CD4-positive, CD25-positive, alpha-beta regulatory T cell (primary cell): ENCODE results near the gene KCNMA1. TPM values are rescaled to one million over a fixed set of nuclear protein-coding genes. Genes with fewer than 3 reads are reported as not detected.

Experiments used
- ATAC-seq, 2 donors: fragments of 150-1000 bp; cut with Tn5 transposase; one replicate each; pipeline ENCODE4 v1.10.0; 2021; ENCODE audit warnings: low read depth in 2 of 2, moderate number of reproducible peaks in 2 of 2, moderate library complexity in 1 of 2
- DNase-seq, 3 donors: peaks; one replicate each; pipeline versions ENCODE4 v3.0.0 to v3.0.0-alpha.2; 2012 to 2022; ENCODE audit warnings: mixed read lengths in 1 of 3
- H3K27ac ChIP-seq: one replicate; pipeline ENCODE4 v1.7.0; 2013; ENCODE audit warnings: mild to moderate bottlenecking, low read length; ENCODE audit not compliant: insufficient read depth, poor library complexity, severe bottlenecking
- H3K27me3 ChIP-seq: one replicate; pipeline ENCODE4 v1.7.0; 2013; ENCODE audit warnings: low read length; ENCODE audit not compliant: control insufficient read depth, insufficient read depth
- H3K36me3 ChIP-seq: one replicate; pipeline ENCODE4 v1.7.0; 2013; ENCODE audit warnings: mild to moderate bottlenecking, low read length, moderate library complexity; ENCODE audit not compliant: control insufficient read depth, insufficient read depth
- H3K4me1 ChIP-seq: 2 replicates; pipeline ENCODE4 v1.7.0; 2013; ENCODE audit warnings: mild to moderate bottlenecking, low read length; ENCODE audit not compliant: insufficient read depth, control insufficient read depth, poor library complexity, severe bottlenecking
- H3K4me3 ChIP-seq: one replicate; pipeline ENCODE4 v1.7.0; 2013; ENCODE audit warnings: low read depth, mild to moderate bottlenecking, low read length, moderate library complexity
- H3K9me3 ChIP-seq, 2 experiments: 1 replicate in 1 of 2; 2 replicates in 1 of 2; pipeline ENCODE4 v1.7.0; 2013; ENCODE audit warnings: low read length in 2 of 2, mild to moderate bottlenecking in 1 of 2, moderate library complexity in 1 of 2; ENCODE audit not compliant: control insufficient read depth in 2 of 2
- H3K27ac Mint-ChIP-seq, 3 donors: one replicate each; pipeline ENCODE4 v1.8.0; 2020 to 2022; ENCODE audit warnings: mild to moderate bottlenecking in 3 of 3, mixed read lengths in 3 of 3, moderate library complexity in 2 of 3
- H3K27me3 Mint-ChIP-seq: one replicate; pipeline ENCODE4 v1.8.0; 2022; ENCODE audit warnings: mild to moderate bottlenecking, mixed read lengths
- H3K36me3 Mint-ChIP-seq: one replicate; pipeline ENCODE4 v1.8.0; 2020; ENCODE audit warnings: mixed read lengths
- H3K4me1 Mint-ChIP-seq, 4 donors: one replicate each; pipeline ENCODE4 v1.8.0; 2020 to 2022; ENCODE audit warnings: mixed read lengths in 4 of 4, mild to moderate bottlenecking in 1 of 4
- H3K4me3 Mint-ChIP-seq, 4 donors: one replicate each; pipeline ENCODE4 v1.8.0; 2020 to 2022; ENCODE audit warnings: mild to moderate bottlenecking in 4 of 4, mixed read lengths in 4 of 4, moderate library complexity in 3 of 4
- H3K9me3 Mint-ChIP-seq, 7 donors: one replicate each; pipeline ENCODE4 v1.8.0; 2020 to 2022; ENCODE audit warnings: mixed read lengths in 7 of 7, mild to moderate bottlenecking in 3 of 7, moderate library complexity in 2 of 7
- polyA plus RNA-seq, 4 donors: library from polyadenylated mRNA; unstranded; fragments of 300-500 nt; fragmentation: Illumina TruSeq; gene quantifications; one replicate each; pipeline ENCODE4 v1.2.3, GENCODE V29; 2021
- total RNA-seq: library from RNA; stranded (reverse); gene quantifications from one replicate; pipeline ENCODE4 v1.2.3, GENCODE V29; 2022

KCNMA1 gene
- total and polyA plus RNA-seq, 5 donors from 2014 or later = not detected

- no peak for DNase-seq
- Histone ChIP-seq H3K36me3 (no peaks in the 10 kb centered on the region), H3K9me3 (no peaks in the 10 kb centered on the region), H3K4me3 (no peak overlapping the region), H3K4me1 (no peaks in the 10 kb centered on the region), H3K27ac (no peak overlapping the region), H3K27me3 (no peaks in the 10 kb centered on the region)
- Mint-ChIP-seq H3K27me3 (no peaks in the 10 kb centered on the region), H3K4me1 (no peaks in the 10 kb centered on the region), H3K9me3 (peaks cover 0 to 2% (median 0%) of the 10 kb centered on the region in 7 donors), H3K36me3 (no peaks in the 10 kb centered on the region), H3K4me3 (no peak overlapping the region), H3K27ac (no peak overlapping the region)
- ATAC-seq = no peak
These were observed 208.8 kb downstream of the KCNMA1 start for GRCh38 chr10:77428691-77429395.

GRCh38 chr10:77424257-77424656, 213.4 kb downstream of the KCNMA1 start:
- H3K9me3 Mint-ChIP-seq = peaks cover 0 to 2% (median 0%) of the 10 kb centered on the region in 7 donors
- no peaks in the 10 kb centered on the region for H3K27me3 ChIP-seq
- H3K36me3 Mint-ChIP-seq = no peaks in the 10 kb centered on the region
- H3K27me3 Mint-ChIP-seq = no peaks in the 10 kb centered on the region
- DNase-seq = no peak
- H3K4me3 Mint-ChIP-seq = no peak overlapping the region
- no peak overlapping the region for H3K4me3 ChIP-seq
- no peak overlapping the region for H3K27ac ChIP-seq
- H3K27ac Mint-ChIP-seq = no peak overlapping the region
- no peaks in the 10 kb centered on the region for H3K9me3 ChIP-seq
- H3K4me1 Mint-ChIP-seq = no peaks in the 10 kb centered on the region
- ATAC-seq = no peak
- H3K4me1 ChIP-seq = no peaks in the 10 kb centered on the region
- H3K36me3 ChIP-seq = no peaks in the 10 kb centered on the region

DNA sequence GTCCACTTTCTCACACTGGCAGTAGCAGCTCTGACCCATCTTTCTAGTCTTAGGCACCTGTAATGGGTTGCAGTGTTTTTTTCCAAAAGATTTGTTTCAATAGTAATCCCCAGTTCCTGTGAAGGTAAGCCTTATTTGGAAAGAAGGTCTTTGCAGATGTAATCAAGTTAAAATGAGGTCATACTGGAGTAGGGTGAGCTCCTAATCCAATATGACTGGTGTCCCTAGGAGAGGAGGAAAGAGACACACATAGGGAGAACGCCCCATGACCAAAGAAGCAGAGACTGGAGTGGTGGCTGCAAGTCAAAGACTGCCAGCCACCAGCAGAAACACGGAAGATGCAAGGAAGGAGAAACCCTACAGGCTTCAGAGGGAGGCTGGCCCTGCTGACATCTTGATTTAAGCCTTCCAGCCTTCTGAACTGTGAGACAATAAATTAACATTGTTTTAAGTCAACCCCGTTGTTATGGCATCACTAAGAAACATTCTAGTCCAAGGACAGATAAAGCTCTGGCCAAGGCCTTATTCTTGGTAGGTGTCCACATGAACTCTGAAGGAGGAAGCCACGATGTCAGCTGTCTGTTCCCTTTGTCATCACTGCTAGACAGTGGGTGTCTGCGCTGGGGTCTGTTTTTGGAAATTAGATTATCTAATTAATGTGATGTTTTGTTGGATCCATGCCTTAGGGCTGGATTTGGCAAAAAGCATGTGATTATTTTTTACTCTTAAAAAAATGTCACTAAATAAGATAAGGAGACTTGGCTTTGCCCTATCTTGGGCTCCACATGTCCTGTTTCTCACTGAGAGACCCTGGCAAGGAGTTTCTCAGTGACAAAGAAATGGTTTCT, 214.9 kb downstream of the KCNMA1 start:
- Mint-ChIP-seq H3K27me3 (no peaks in the 10 kb centered on the region), H3K9me3 (peaks cover 0 to 2% (median 0%) of the 10 kb centered on the region in 7 donors), H3K36me3 (no peaks in the 10 kb centered on the region), H3K27ac (no peak overlapping the region), H3K4me3 (no peak overlapping the region), H3K4me1 (no peaks in the 10 kb centered on the region)
- Histone ChIP-seq H3K27me3 (no peaks in the 10 kb centered on the region), H3K9me3 (no peaks in the 10 kb centered on the region), H3K36me3 (no peaks in the 10 kb centered on the region), H3K27ac (no peak overlapping the region), H3K4me3 (no peak overlapping the region), H3K4me1 (no peaks in the 10 kb centered on the region)
- no peak for DNase-seq
- no peak for ATAC-seq

DNA sequence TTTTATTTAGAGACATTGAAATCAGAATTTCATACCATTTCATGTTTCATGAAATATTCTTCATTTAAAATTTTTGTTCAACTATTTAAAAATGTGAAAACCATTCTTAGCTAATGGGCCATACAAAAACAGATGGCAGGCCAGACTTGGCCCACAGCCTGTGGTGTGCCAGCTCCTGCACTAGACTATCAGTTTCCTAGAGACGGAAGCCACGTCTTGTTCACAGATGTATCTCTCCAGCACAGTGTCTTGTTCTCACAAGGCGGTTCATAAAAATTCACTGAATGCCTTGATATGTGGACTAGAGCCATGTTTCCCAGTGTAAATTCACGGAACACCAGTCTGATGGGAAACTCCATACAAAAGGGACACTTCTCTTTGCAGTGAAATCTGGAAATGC, 216.0 kb downstream of the KCNMA1 start:
- Histone ChIP-seq H3K27ac (no peak overlapping the region), H3K4me1 (no peaks in the 10 kb centered on the region), H3K9me3 (no peaks in the 10 kb centered on the region), H3K27me3 (no peaks in the 10 kb centered on the region), H3K4me3 (no peak overlapping the region), H3K36me3 (no peaks in the 10 kb centered on the region)
- H3K27ac Mint-ChIP-seq = no peak overlapping the region
- no peaks in the 10 kb centered on the region for H3K36me3 Mint-ChIP-seq
- ATAC-seq (no peak), DNase-seq (no peak)
- no peaks in the 10 kb centered on the region for H3K27me3 Mint-ChIP-seq
- peaks cover 0 to 2% (median 0%) of the 10 kb centered on the region in 7 donors for H3K9me3 Mint-ChIP-seq
- H3K4me3 Mint-ChIP-seq = no peak overlapping the region
- H3K4me1 Mint-ChIP-seq = no peaks in the 10 kb centered on the region

GRCh38 chr10:77420947-77421523, 216.6 kb downstream of the KCNMA1 start:
- H3K27me3 Mint-ChIP-seq = no peaks in the 10 kb centered on the region
- DNase-seq (no peak), ATAC-seq (no peak)
- H3K36me3 ChIP-seq = no peaks in the 10 kb centered on the region
- H3K4me3 Mint-ChIP-seq = no peak overlapping the region
- H3K4me1 ChIP-seq = no peaks in the 10 kb centered on the region
- no peak overlapping the region for H3K27ac ChIP-seq
- no peak overlapping the region for H3K4me3 ChIP-seq
- no peaks in the 10 kb centered on the region for H3K9me3 ChIP-seq
- no peaks in the 10 kb centered on the region for H3K9me3 Mint-ChIP-seq
- H3K36me3 Mint-ChIP-seq = no peaks in the 10 kb centered on the region
- H3K27me3 ChIP-seq = no peaks in the 10 kb centered on the region
- no peak overlapping the region for H3K27ac Mint-ChIP-seq
- no peaks in the 10 kb centered on the region for H3K4me1 Mint-ChIP-seq

GRCh38 chr10:77419979-77420378, 217.6 kb downstream of the KCNMA1 start:
- Histone ChIP-seq H3K36me3 (no peaks in the 10 kb centered on the region), H3K4me3 (no peak overlapping the region), H3K27me3 (no peaks in the 10 kb centered on the region), H3K9me3 (no peaks in the 10 kb centered on the region), H3K4me1 (no peaks in the 10 kb centered on the region), H3K27ac (no peak overlapping the region)
- Mint-ChIP-seq H3K27ac (no peak overlapping the region), H3K4me1 (no peaks in the 10 kb centered on the region), H3K9me3 (no peaks in the 10 kb centered on the region), H3K27me3 (no peaks in the 10 kb centered on the region), H3K4me3 (no peak overlapping the region), H3K36me3 (no peaks in the 10 kb centered on the region)
- DNase-seq (no peak), ATAC-seq (no peak)

GRCh38 chr10:77419056-77419455, 218.6 kb downstream of the KCNMA1 start:
- no peak overlapping the region for H3K27ac ChIP-seq
- H3K27me3 ChIP-seq = no peaks in the 10 kb centered on the region
- no peaks in the 10 kb centered on the region for H3K9me3 Mint-ChIP-seq
- no peak for DNase-seq
- no peak overlapping the region for H3K27ac Mint-ChIP-seq
- H3K9me3 ChIP-seq = no peaks in the 10 kb centered on the region
- no peaks in the 10 kb centered on the region for H3K36me3 ChIP-seq
- H3K4me1 Mint-ChIP-seq = no peaks in the 10 kb centered on the region
- no peaks in the 10 kb centered on the region for H3K4me1 ChIP-seq
- no peaks in the 10 kb centered on the region for H3K27me3 Mint-ChIP-seq
- H3K36me3 Mint-ChIP-seq = no peaks in the 10 kb centered on the region
- H3K4me3 ChIP-seq = no peak overlapping the region
- H3K4me3 Mint-ChIP-seq = no peak overlapping the region
- ATAC-seq = no peak
